ENCODE measurements around the gene C6orf47. TPM values are rescaled to one million over a fixed set of nuclear protein-coding genes. Genes with fewer than 3 reads are reported as not detected.

Gene C6orf47
- total RNA-seq, 2 experiments from 2014 or later = 9.6 to 10.5 TPM

GRCh38 chr6:31676904-31677303 is 16.3 kb upstream of the C6orf47 start:
- H3K27ac ChIP-seq (ENCODE audit: low read depth in 1 of 2, low read length in 2 of 2) = no peak overlapping the region
- ChIA-PET CTCF (no interaction called here), POLR2A (no interaction called here)
- H3K4me3 ChIP-seq (ENCODE audit: low read length) = no peak overlapping the region
- peaks cover 14% of the 10 kb centered on the region for H3K36me3 ChIP-seq (ENCODE audit: insufficient read depth, low read length)
- no peak overlapping the region for H3K27ac Mint-ChIP-seq
- no peak for TF ChIP-seq CTCF (IDR thresholded peaks at IDR 0.05)
- H3K27me3 ChIP-seq (ENCODE audit: control insufficient read depth in 1 of 2, insufficient read depth in 2 of 2, low read length in 2 of 2) = no peaks in the 10 kb centered on the region
- no peaks in the 10 kb centered on the region for H3K9me3 Mint-ChIP-seq
- peaks cover 32% of the 10 kb centered on the region for H3K36me3 Mint-ChIP-seq (ENCODE audit: low read depth)
- H3K4me1 ChIP-seq (ENCODE audit: insufficient read depth, low read length) = peaks cover 19% of the 10 kb centered on the region
- DNase-seq (no peak), ATAC-seq (ENCODE audit: poor library complexity) (no peak)
- H3K27me3 Mint-ChIP-seq = no peaks in the 10 kb centered on the region
- intact Hi-C loops (cut with DNase I, micrococcal nuclease) = no loop called here
- H3K4me3 Mint-ChIP-seq = no peak overlapping the region
- H3K9me3 ChIP-seq (ENCODE audit: control insufficient read depth in 1 of 2, insufficient read depth in 1 of 2, low read length in 2 of 2) = no peaks in the 10 kb centered on the region
- peaks cover 19% of the 10 kb centered on the region for H3K4me1 Mint-ChIP-seq (ENCODE audit: low read depth)

- H3K27ac Mint-ChIP-seq = no peak overlapping the region
- peaks cover 37% of the 10 kb centered on the region for H3K36me3 Mint-ChIP-seq (ENCODE audit: low read depth)
- intact Hi-C loops (cut with DNase I, micrococcal nuclease) = no loop called here
- ChIA-PET CTCF (no interaction called here), POLR2A (no interaction called here)
- no peak for TF ChIP-seq CTCF (IDR thresholded peaks at IDR 0.05)
- H3K27me3 ChIP-seq (ENCODE audit: control insufficient read depth in 1 of 2, insufficient read depth in 2 of 2, low read length in 2 of 2) = no peaks in the 10 kb centered on the region
- no peak overlapping the region for H3K4me3 ChIP-seq (ENCODE audit: low read length)
- H3K36me3 ChIP-seq (ENCODE audit: insufficient read depth, low read length) = peaks cover 19% of the 10 kb centered on the region
- DNase-seq (no peak), ATAC-seq (ENCODE audit: poor library complexity) (no peak)
- H3K9me3 Mint-ChIP-seq = no peaks in the 10 kb centered on the region
- H3K27me3 Mint-ChIP-seq = no peaks in the 10 kb centered on the region
- no peak overlapping the region for H3K27ac ChIP-seq (ENCODE audit: low read depth in 1 of 2, low read length in 2 of 2)
- H3K4me1 Mint-ChIP-seq (ENCODE audit: low read depth) = peaks cover 16% of the 10 kb centered on the region
- H3K4me3 Mint-ChIP-seq = no peak overlapping the region
- no peaks in the 10 kb centered on the region for H3K9me3 ChIP-seq (ENCODE audit: control insufficient read depth in 1 of 2, insufficient read depth in 1 of 2, low read length in 2 of 2)
- H3K4me1 ChIP-seq (ENCODE audit: insufficient read depth, low read length) = peaks cover 15% of the 10 kb centered on the region
Observed at GRCh38 chr6:31676322-31676903, 15.8 kb upstream of the C6orf47 start.

GRCh38 chr6:31669676-31670075 is 9.1 kb upstream of the C6orf47 start, which contains the start of gene LY6G5B:
LY6G5B (plus strand) TSS chr6:31669976; CDS start chr6:31670951, 975 bp downstream.
- Mint-ChIP-seq H3K36me3 (ENCODE audit: low read depth) (peaks cover 87% of the 10 kb centered on the region), H3K27ac (peak within 1 kb of the TSS; percentile 67), H3K9me3 (no peaks in the 10 kb centered on the region), H3K27me3 (no peaks in the 10 kb centered on the region), H3K4me1 (ENCODE audit: low read depth) (peaks cover 26% of the 10 kb centered on the region), H3K4me3 (peak within 1 kb of the TSS; percentile 56)
- no peaks in the 10 kb centered on the region for H3K27me3 ChIP-seq (ENCODE audit: control insufficient read depth in 1 of 2, insufficient read depth in 2 of 2, low read length in 2 of 2)
- CTCF ChIA-PET = no interaction called here
- ATAC-seq (ENCODE audit: poor library complexity) (no peak), DNase-seq (no peak)
- POLR2A ChIA-PET = interaction anchor here (0.8 kb wide), 1 partner anchor 34 kb away, joined by 3 read pairs; the partner anchor contains the start of gene ABHD16A
- intact Hi-C loops (cut with DNase I, micrococcal nuclease) = loop anchor here in 1 of 2 experiments (5.0 to 10.0 kb wide), 3 partner anchors 463 to 1535 kb away; partner anchors contain the start of genes FKBPL, GPSM3, HSD17B8 and PBX2
- TF ChIP-seq CTCF (IDR thresholded peaks at IDR 0.05) = no peak
- no peak within 1 kb of the TSS for H3K4me3 ChIP-seq (ENCODE audit: low read length)
- H3K9me3 ChIP-seq (ENCODE audit: control insufficient read depth in 1 of 2, insufficient read depth in 1 of 2, low read length in 2 of 2) = no peaks in the 10 kb centered on the region
- peaks cover 30% of the 10 kb centered on the region for H3K4me1 ChIP-seq (ENCODE audit: insufficient read depth, low read length)
- peaks cover 65% of the 10 kb centered on the region for H3K36me3 ChIP-seq (ENCODE audit: insufficient read depth, low read length)
- no peak within 1 kb of the TSS for H3K27ac ChIP-seq (ENCODE audit: low read depth in 1 of 2, low read length in 2 of 2)

Data from CD4-positive, alpha-beta T cell (primary cell).